Measurements from ENCODE around the gene SOCS4.

The SOCS4 gene

DNA sequence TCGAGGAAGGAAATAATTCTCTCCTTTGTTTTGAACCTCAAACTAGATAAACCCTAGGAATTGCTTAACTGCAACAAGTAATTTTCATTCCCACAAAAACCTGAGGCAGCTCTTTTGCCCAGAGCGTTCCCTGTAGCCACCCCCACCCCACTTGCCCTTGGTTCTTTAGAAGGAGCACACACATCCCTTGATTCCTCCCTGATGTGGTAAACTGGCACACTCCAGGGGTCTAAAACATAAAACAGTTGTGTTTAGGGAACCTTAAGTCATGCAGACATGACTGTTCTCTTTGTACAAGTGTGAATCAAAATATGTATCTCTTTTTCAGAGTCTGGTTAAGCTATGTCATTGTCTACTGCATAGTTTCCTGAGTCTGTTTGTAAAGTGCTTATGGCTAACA is 38.4 kb downstream of the SOCS4 start:
- H3K36me3 ChIP-seq: peaks cover 44% of the 10 kb centered on the region
- no peaks in the 10 kb centered on the region for H3K9me3 ChIP-seq
- TF ChIP-seq, protein P1, sequence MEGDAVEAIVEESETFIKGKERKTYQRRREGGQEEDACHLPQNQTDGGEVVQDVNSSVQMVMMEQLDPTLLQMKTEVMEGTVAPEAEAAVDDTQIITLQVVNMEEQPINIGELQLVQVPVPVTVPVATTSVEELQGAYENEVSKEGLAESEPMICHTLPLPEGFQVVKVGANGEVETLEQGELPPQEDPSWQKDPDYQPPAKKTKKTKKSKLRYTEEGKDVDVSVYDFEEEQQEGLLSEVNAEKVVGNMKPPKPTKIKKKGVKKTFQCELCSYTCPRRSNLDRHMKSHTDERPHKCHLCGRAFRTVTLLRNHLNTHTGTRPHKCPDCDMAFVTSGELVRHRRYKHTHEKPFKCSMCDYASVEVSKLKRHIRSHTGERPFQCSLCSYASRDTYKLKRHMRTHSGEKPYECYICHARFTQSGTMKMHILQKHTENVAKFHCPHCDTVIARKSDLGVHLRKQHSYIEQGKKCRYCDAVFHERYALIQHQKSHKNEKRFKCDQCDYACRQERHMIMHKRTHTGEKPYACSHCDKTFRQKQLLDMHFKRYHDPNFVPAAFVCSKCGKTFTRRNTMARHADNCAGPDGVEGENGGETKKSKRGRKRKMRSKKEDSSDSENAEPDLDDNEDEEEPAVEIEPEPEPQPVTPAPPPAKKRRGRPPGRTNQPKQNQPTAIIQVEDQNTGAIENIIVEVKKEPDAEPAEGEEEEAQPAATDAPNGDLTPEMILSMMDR (IDR thresholded peaks at IDR 0.05; ENCODE audit: low read depth, low read length): no peak
- no peaks in the 10 kb centered on the region for H3K27me3 ChIP-seq
- H3K4me1 ChIP-seq: no peaks in the 10 kb centered on the region
- H3K4me3 ChIP-seq (ENCODE audit: low read depth, low read length): no peak overlapping the region
- DNase-seq: no peak

DNA sequence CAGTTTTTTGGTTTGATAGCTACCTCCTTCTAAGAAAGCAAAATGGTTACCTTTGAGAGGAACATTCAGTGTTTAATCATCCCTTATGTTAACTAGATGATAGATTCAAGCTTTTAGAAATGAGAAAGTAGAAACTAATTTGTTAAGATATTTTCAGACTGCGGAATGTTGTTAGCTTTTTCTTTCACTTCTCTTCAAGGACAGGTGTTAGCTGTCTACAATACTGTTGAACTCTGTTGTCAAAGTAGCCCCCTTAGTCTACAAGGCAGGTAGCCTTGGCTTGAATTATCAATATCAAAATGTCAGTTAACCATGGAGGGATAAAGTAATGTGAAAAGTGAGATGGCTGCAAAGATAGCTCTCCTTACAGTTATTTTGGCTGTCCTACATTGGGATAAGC is 39.2 kb downstream of the SOCS4 start:
- DNase-seq: no peak
- Histone ChIP-seq H3K4me3 (ENCODE audit: low read depth, low read length) (no peak overlapping the region), H3K36me3 (peaks cover 41% of the 10 kb centered on the region), H3K9me3 (no peaks in the 10 kb centered on the region), H3K27me3 (no peaks in the 10 kb centered on the region), H3K4me1 (no peaks in the 10 kb centered on the region)
- TF ChIP-seq, protein P1 (IDR thresholded peaks at IDR 0.05; ENCODE audit: low read depth, low read length): no peak

DNA sequence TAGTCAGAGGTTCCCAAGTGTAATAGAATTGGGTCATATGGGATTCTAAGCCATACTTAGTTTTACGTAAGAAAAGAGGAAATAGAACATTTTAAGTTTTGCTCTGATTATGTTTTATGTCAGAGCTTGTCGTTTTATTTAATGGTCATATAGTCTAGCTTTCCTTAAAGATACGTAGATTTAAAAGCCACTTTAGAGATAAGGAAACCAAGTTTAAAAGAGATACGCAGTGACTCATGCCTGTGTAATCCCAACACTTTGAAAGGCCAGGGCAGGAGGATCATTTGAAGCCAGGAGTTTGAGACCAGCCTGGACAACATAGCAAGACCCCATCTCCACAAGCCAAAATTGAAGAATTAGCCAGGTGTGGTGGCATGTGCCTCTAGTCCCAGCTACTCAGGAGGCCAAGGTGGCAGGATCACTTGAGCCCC is 44.0 kb downstream of the SOCS4 start:
- no peaks in the 10 kb centered on the region for H3K4me1 ChIP-seq
- no peaks in the 10 kb centered on the region for H3K9me3 ChIP-seq
- H3K4me3 ChIP-seq (ENCODE audit: low read depth, low read length): no peak overlapping the region
- no peaks in the 10 kb centered on the region for H3K27me3 ChIP-seq
- TF ChIP-seq, protein P1 (IDR thresholded peaks at IDR 0.05; ENCODE audit: low read depth, low read length): no peak
- peaks cover 8% of the 10 kb centered on the region for H3K36me3 ChIP-seq
- no peak for DNase-seq

DNA sequence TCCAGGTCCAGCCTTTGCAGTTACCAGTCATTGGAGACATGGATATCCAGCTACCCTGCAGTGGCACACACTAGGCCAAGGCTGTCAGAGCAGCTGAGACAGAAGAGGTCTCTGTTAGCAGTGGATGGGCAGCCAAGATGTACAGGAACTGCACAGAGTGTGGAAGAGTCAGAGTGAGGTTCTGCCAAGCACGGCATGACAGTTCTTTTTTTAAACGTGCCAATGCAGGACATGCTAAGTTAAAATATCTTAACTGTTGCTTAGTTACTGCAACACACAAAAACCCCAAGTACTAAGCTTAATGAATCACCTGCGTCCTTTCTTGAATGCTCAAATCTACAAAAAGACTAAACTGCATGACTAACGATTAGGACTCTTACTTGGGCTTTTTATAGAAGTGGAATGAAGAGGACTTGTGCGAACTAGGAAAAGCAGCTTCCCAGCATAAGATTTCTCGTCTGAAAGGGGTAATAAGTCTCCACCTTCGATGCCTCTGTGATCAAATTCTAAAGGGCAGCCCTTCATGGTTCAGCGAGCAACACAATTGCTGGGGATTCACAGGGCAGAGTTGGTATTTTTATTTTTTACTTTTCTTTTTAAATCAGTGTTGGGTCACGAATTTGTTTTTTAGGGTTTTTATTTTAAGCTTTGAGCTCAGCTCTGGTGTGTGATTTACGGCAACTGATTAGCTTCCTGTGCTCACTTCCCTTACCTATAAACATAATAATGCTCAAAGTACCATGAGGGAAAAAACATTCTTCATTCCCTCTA is 45.0 kb downstream of the SOCS4 start:
- Histone ChIP-seq H3K4me1 (no peaks in the 10 kb centered on the region), H3K36me3 (peaks cover 4% of the 10 kb centered on the region), H3K4me3 (ENCODE audit: low read depth, low read length) (no peak overlapping the region), H3K27me3 (no peaks in the 10 kb centered on the region), H3K9me3 (no peaks in the 10 kb centered on the region)
- TF ChIP-seq, protein P1 (IDR thresholded peaks at IDR 0.05; ENCODE audit: low read depth, low read length): no peak
- no peak for DNase-seq

DNA sequence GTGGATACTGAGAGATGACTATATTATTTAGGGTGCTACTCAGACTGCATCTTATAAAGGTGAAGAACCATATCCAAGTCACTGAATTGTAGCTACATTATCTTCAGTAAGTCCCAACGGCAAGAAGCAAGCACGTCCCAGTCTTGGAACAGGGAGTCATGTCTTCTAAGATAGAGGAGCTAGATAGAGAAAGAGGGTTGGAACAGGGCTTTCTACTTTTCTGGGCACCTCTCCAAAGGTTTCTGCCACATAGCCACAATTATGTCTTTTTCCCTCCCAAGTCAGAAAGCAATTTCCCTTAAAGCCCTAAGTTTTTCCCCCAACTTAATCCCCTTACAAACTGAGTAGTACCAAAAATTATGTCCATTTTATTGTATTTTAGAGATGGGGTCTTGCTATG is 46.8 kb downstream of the SOCS4 start:
- no peaks in the 10 kb centered on the region for H3K36me3 ChIP-seq
- H3K9me3 ChIP-seq: no peaks in the 10 kb centered on the region
- no peaks in the 10 kb centered on the region for H3K4me1 ChIP-seq
- TF ChIP-seq, protein P1 (IDR thresholded peaks at IDR 0.05; ENCODE audit: low read depth, low read length): no peak
- no peak for DNase-seq
- H3K4me3 ChIP-seq (ENCODE audit: low read depth, low read length): no peak overlapping the region
- H3K27me3 ChIP-seq: no peaks in the 10 kb centered on the region

DNA sequence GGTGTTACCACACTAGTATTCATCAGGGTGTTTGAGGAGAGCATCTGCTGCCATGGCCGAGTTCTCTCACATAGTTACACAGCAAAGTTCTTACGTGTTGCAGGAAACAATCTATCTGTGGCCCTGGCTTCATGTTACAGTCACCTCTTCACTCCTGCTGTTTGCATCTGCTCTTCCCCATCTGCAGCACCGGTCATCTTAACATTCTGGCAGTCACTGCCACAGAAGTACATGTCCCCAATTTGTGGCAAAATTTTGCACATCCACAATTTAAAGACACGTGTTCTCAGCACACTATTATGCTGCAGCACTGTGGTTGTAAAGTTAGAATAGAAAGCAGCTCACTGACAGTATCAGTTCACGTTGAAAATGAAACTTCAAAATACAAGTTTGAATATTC is 47.6 kb downstream of the SOCS4 start:
- TF ChIP-seq, protein P1 (IDR thresholded peaks at IDR 0.05; ENCODE audit: low read depth, low read length): no peak
- Histone ChIP-seq H3K36me3 (no peaks in the 10 kb centered on the region), H3K4me1 (no peaks in the 10 kb centered on the region), H3K4me3 (ENCODE audit: low read depth, low read length) (no peak overlapping the region), H3K9me3 (no peaks in the 10 kb centered on the region), H3K27me3 (no peaks in the 10 kb centered on the region)
- DNase-seq: no peak

Data from BE2C (cell line).